OCI-LY7 (cell line): Measurements from ENCODE around the gene DOCK4. TPM values are rescaled to one million over a fixed set of nuclear protein-coding genes. Genes with fewer than 3 reads are reported as not detected.

ENCODE experiments used
- BruUV-seq: library from RNA; stranded (reverse); fragments of 400-500 nt; replicated peaks from 2 replicates; lab custom pipeline; 2021; lab: Mats Ljungman, UMichigan
- CTCF ChIA-PET: fragments of 300-600 bp; sonication (Branson Sonifier 250); formaldehyde crosslinking; loops from one replicate; lab custom pipeline; 2022; ENCODE audit warnings: antibody characterized with exemption; ENCODE audit not compliant: unreplicated experiment; lab: Charles Lee
- POLR2A ChIA-PET: fragments of 300-600 bp; sonication (Branson Sonifier 250); formaldehyde crosslinking; loops from one replicate; lab custom pipeline; 2022; ENCODE audit warnings: antibody characterized with exemption; lab: Charles Lee
- DNase-seq: peaks from one replicate; pipeline ENCODE4 v3.0.0-alpha.2; 2015; ENCODE audit warnings: low spot score
- H2AFZ ChIP-seq: fragments of 200-600 bp; sonication (generic), shearing (Covaris generic); 2 replicates; pipeline ENCODE4 v1.6.1; 2014; ENCODE audit warnings: mild to moderate bottlenecking, antibody characterized with exemption, low read length, moderate library complexity
- H3K27ac ChIP-seq: fragments of 200-600 bp; sonication (generic); 2 replicates; pipeline ENCODE4 v1.5.1; 2014; ENCODE audit warnings: mixed run types, low read depth, mild to moderate bottlenecking, moderate library complexity, low read length, inconsistent platforms; ENCODE audit not compliant: poor library complexity, severe bottlenecking
- H3K36me3 ChIP-seq: fragments of 200-600 bp; sonication (generic); 2 replicates; pipeline ENCODE4 v1.6.1; 2014; ENCODE audit warnings: mild to moderate bottlenecking, antibody characterized with exemption, low read length, moderate library complexity, mixed read lengths; ENCODE audit not compliant: insufficient read depth
- H3K4me1 ChIP-seq: fragments of 200-600 bp; sonication (generic); 2 replicates; pipeline ENCODE4 v1.5.1; 2014; ENCODE audit warnings: mild to moderate bottlenecking, low read length; ENCODE audit not compliant: insufficient read depth, poor library complexity, severe bottlenecking
- H3K4me2 ChIP-seq: fragments of 200-600 bp; sonication (generic); 2 replicates; pipeline ENCODE4 v1.6.1; 2014; ENCODE audit warnings: mild to moderate bottlenecking, low read length
- H3K4me3 ChIP-seq: fragments of 200-600 bp; sonication (generic); 2 replicates; pipeline ENCODE4 v1.5.1; 2014; ENCODE audit warnings: mild to moderate bottlenecking, low read depth, low read length; ENCODE audit not compliant: poor library complexity, severe bottlenecking
- H3K79me2 ChIP-seq: fragments of 200-600 bp; sonication (generic); 2 replicates; pipeline ENCODE4 v1.6.1; 2016; ENCODE audit warnings: low read depth, mild to moderate bottlenecking, low read length, moderate library complexity, mixed read lengths; ENCODE audit not compliant: insufficient read depth
- H3K9me2 ChIP-seq: fragments of 200-600 bp; sonication (generic); 2 replicates; pipeline ENCODE4 v1.6.1; 2016; ENCODE audit warnings: mild to moderate bottlenecking, low read length, mixed read lengths; ENCODE audit not compliant: insufficient read depth
- H3K9me3 ChIP-seq: fragments of 200-600 bp; sonication (generic); 2 replicates; pipeline ENCODE4 v1.6.1; 2014; ENCODE audit warnings: mild to moderate bottlenecking, mixed run types, low read length, mixed read lengths
- H4K20me1 ChIP-seq: fragments of 200-600 bp; sonication (generic); 2 replicates; pipeline ENCODE4 v1.6.1; 2014; ENCODE audit warnings: mild to moderate bottlenecking, antibody characterized with exemption, low read length, moderate library complexity, mixed read lengths; ENCODE audit not compliant: insufficient read depth
- EZH2phosphoT487 ChIP-seq: fragments of 200-600 bp; sonication (generic); IDR thresholded peaks from 2 replicates; pipeline ENCODE4 v1.6.1; 2018; ENCODE audit warnings: low read depth, borderline replicate concordance, mild to moderate bottlenecking, mixed run types, antibody characterized with exemption, low read length, moderate library complexity, mixed read lengths
- intact Hi-C: fragments of 100-400 bp; cut with micrococcal nuclease; formaldehyde crosslinking; loops from one replicate; pipeline ENCODE4 v1.10.0; 2022; ENCODE audit not compliant: unreplicated experiment
- total RNA-seq, 2 experiments: library from RNA; depleted of rRNA in 1 of 2; stranded (reverse); fragments of >200 nt in 1 of 2; shearing (Covaris generic) in 1 of 2; gene quantifications; 2 replicates each; pipeline ENCODE4 v1.2.3, GENCODE V29; 2014 to 2022
- TF ChIP-seq, protein P1 (sequence below): fragments of 200-600 bp; sonication (generic); conservative IDR thresholded peaks from 2 replicates; pipeline ENCODE4 v1.5.1; 2014; ENCODE audit warnings: mild to moderate bottlenecking, antibody characterized with exemption, low read length, moderate library complexity, mixed read lengths

The DOCK4 gene
- total RNA-seq, 2 experiments from 2014 or later = 0.91 to 4.9 TPM

DNA sequence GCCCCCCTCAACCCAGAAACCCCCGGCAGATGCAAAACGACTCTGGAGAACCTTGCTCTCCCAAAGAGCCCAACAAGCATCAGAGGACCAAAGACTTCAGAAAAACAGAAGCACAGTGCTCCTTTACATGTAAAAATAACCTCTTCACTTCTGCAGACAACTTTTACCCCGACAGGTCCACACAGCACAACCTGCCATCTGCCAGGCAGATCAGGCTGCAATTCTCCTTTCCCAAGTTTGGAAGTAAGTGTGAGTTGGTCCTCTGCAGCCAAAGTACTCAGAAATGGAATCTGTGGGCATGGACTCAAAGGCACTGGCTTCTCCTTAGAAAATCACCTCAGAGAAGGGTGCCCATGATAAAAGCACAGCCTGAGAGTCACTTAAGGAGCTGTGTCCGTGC is 26.0 kb downstream of the DOCK4 start:
- ChIA-PET CTCF (no interaction called here), POLR2A (interaction anchor here (0.6 to 0.8 kb wide), 4 partner anchors 43 to 1059 kb away, joined by 3 to 4 read pairs (median 3); no protein-coding TSS in a partner anchor)
- H4K20me1 ChIP-seq = no peaks in the 10 kb centered on the region; the same call in 1 of the 2 replicates
- H3K4me3 ChIP-seq = no peak overlapping the region
- DNase-seq = no peak
- TF ChIP-seq, protein P1, sequence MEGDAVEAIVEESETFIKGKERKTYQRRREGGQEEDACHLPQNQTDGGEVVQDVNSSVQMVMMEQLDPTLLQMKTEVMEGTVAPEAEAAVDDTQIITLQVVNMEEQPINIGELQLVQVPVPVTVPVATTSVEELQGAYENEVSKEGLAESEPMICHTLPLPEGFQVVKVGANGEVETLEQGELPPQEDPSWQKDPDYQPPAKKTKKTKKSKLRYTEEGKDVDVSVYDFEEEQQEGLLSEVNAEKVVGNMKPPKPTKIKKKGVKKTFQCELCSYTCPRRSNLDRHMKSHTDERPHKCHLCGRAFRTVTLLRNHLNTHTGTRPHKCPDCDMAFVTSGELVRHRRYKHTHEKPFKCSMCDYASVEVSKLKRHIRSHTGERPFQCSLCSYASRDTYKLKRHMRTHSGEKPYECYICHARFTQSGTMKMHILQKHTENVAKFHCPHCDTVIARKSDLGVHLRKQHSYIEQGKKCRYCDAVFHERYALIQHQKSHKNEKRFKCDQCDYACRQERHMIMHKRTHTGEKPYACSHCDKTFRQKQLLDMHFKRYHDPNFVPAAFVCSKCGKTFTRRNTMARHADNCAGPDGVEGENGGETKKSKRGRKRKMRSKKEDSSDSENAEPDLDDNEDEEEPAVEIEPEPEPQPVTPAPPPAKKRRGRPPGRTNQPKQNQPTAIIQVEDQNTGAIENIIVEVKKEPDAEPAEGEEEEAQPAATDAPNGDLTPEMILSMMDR = no peak
- no peak for TF ChIP-seq EZH2phosphoT487
- intact Hi-C loops = no loop called here
- H2AFZ ChIP-seq = no peak overlapping the region
- no peak overlapping the region for H3K27ac ChIP-seq
- no peaks in the 10 kb centered on the region for H3K9me2 ChIP-seq
- H3K9me3 ChIP-seq = no peaks in the 10 kb centered on the region
- no peak overlapping the region for H3K4me2 ChIP-seq
- H3K79me2 ChIP-seq = no peaks in the 10 kb centered on the region
- no TSS peak for BruUV-seq
- H3K4me1 ChIP-seq = no peaks in the 10 kb centered on the region
- H3K36me3 ChIP-seq = no peaks in the 10 kb centered on the region

DNA sequence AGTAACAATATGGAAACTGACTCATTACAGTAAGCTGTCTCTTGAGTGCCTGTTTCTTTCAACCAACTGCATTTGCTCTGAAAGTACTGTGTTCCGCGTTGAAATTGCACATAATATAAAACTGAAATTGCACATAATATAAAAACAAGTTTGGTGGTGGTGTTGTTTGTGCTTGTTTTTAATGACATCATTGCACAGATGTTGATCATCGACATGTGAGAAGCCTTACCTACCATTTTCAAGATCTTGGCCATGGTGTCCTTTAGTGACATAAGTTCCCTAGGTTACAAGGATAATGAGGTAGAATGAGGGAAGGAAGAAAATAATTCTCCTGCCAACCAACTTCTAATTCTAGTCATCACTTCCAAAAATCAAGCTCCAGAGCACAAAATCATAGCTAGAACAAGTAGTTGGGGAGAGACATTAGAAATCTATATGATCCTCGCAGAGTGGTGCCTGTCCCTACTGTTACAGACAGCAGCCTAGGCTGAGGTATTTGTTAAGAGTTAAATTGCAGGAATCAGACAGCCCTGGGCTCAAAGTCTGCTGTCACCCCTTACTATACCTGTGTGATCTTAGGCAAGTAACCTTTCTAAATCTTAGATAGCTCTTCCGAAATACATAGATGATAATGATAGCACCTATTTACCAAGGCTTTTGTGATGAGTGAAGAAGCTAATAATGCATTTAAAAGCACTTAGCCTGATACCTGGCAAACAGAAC is 29.3 kb downstream of the DOCK4 start:
- Histone ChIP-seq H3K36me3 (no peaks in the 10 kb centered on the region), H3K4me2 (no peak overlapping the region), H3K27ac (no peak overlapping the region), H3K4me3 (no peak overlapping the region), H3K4me1 (no peaks in the 10 kb centered on the region), H3K9me2 (no peaks in the 10 kb centered on the region), H3K79me2 (no peaks in the 10 kb centered on the region), H4K20me1 (no peaks in the 10 kb centered on the region; the same call in 1 of the 2 replicates), H3K9me3 (no peaks in the 10 kb centered on the region), H2AFZ (no peak overlapping the region)
- intact Hi-C loops = no loop called here
- BruUV-seq = no TSS peak
- CTCF ChIA-PET = no interaction called here
- DNase-seq = no peak
- POLR2A ChIA-PET = interaction anchor here (0.6 to 0.8 kb wide), 3 partner anchors 156 to 315 kb away, joined by 3 read pairs; no protein-coding TSS in a partner anchor
- TF ChIP-seq EZH2phosphoT487 = no peak
- TF ChIP-seq, protein P1 = no peak

DNA sequence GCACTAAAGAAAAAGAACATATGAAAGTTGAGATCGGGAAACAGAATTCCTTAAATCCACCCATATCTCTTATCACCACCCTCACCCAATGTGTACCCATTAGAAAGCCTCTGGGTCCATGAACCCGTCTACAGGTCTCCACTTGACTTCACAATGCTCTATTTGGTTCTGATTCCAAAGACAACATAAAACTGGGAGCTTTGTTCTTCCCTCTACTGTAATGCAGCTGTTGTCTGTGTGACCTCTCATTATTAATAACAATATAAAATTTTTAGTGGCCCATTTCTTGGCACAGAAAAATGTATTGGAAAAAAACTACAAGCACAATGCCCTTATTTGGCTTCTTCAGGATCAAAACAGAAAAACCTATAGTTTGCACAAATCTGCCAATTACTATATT is 30.0 kb downstream of the DOCK4 start:
- no peaks in the 10 kb centered on the region for H3K36me3 ChIP-seq
- H3K4me3 ChIP-seq = no peak overlapping the region
- H3K27ac ChIP-seq = no peak overlapping the region
- no TSS peak for BruUV-seq
- no peak for DNase-seq
- no peak overlapping the region for H2AFZ ChIP-seq
- TF ChIP-seq EZH2phosphoT487 = no peak
- TF ChIP-seq, protein P1 = no peak
- H4K20me1 ChIP-seq = no peaks in the 10 kb centered on the region
- no peak overlapping the region for H3K4me2 ChIP-seq
- intact Hi-C loops = no loop called here
- ChIA-PET CTCF (no interaction called here), POLR2A (interaction anchor here (0.6 kb wide), 1 partner anchor 191 kb away, joined by 3 read pairs; no protein-coding TSS in a partner anchor)
- H3K79me2 ChIP-seq = no peaks in the 10 kb centered on the region
- H3K4me1 ChIP-seq = no peaks in the 10 kb centered on the region
- H3K9me3 ChIP-seq = no peaks in the 10 kb centered on the region
- H3K9me2 ChIP-seq = no peaks in the 10 kb centered on the region
